Keratinocyte (primary cell): Measurements from ENCODE around the gene GAS6. TPM values are rescaled to one million over a fixed set of nuclear protein-coding genes. Genes with fewer than 3 reads are reported as not detected.

Source experiments
- DNase-seq: peaks from one replicate; pipeline ENCODE4 v3.0.0-alpha.2; 2011; ENCODE audit warnings: low read depth, missing footprints, low spot score
- FAIRE-seq: peaks from 2 replicates; lab custom pipeline; 2011; peaks lifted over from hg19 to GRCh38; lab: Jason Lieb, UNC
- H2AFZ ChIP-seq: 2 replicates; pipeline ENCODE4 v1.6.0; 2012; ENCODE audit warnings: low read length, control low read depth, inconsistent platforms; ENCODE audit not compliant: control insufficient read depth
- H3K27ac ChIP-seq: 2 replicates; pipeline ENCODE4 v1.5.1; 2011; ENCODE audit warnings: low read length; ENCODE audit not compliant: control insufficient read depth, insufficient read depth
- H3K27me3 ChIP-seq: 3 replicates; pipeline ENCODE4 v1.6.0; 2011; ENCODE audit warnings: low read length; ENCODE audit not compliant: control insufficient read depth, insufficient read depth; ENCODE audit errors: extremely low read depth
- H3K36me3 ChIP-seq, 2 experiments: 2 replicates in 1 of 2; 3 replicates in 1 of 2; pipeline ENCODE4 v1.5.1; 2011; ENCODE audit warnings: low read length in 2 of 2, mild to moderate bottlenecking in 1 of 2; ENCODE audit not compliant: control insufficient read depth in 2 of 2, insufficient read depth in 2 of 2; ENCODE audit errors: extremely low read depth in 1 of 2
- H3K4me1 ChIP-seq: 3 replicates; pipeline ENCODE4 v1.5.1; 2011; ENCODE audit warnings: low read length; ENCODE audit not compliant: control insufficient read depth, insufficient read depth; ENCODE audit errors: extremely low read depth
- H3K4me2 ChIP-seq: 3 replicates; pipeline ENCODE4 v1.6.0; 2011; ENCODE audit warnings: low read depth, low read length; ENCODE audit not compliant: control insufficient read depth, insufficient read depth; ENCODE audit errors: extremely low read depth
- H3K4me3 ChIP-seq, 3 experiments: fragments of 200-600 bp in 1 of 3; sonication (generic) in 1 of 3; 2 replicates in 2 of 3; 3 replicates in 1 of 3; pipeline ENCODE4 v1.5.1; 2011 to 2016; ENCODE audit warnings: low read length in 3 of 3, mild to moderate bottlenecking in 3 of 3, control low read depth in 2 of 3, inconsistent platforms in 1 of 3, low read depth in 1 of 3, mixed read lengths in 1 of 3, mixed run types in 1 of 3, moderate library complexity in 1 of 3; ENCODE audit not compliant: control insufficient read depth in 2 of 3, insufficient read depth in 2 of 3; ENCODE audit errors: extremely low read depth in 1 of 3
- H3K79me2 ChIP-seq: 2 replicates; pipeline ENCODE4 v1.6.0; 2012; ENCODE audit warnings: low read length; ENCODE audit not compliant: control insufficient read depth, insufficient read depth
- H3K9ac ChIP-seq: 3 replicates; pipeline ENCODE4 v1.6.0; 2011; ENCODE audit warnings: low read length; ENCODE audit not compliant: control insufficient read depth, insufficient read depth; ENCODE audit errors: extremely low read depth
- H3K9me1 ChIP-seq: 3 replicates; pipeline ENCODE4 v1.6.0; 2011; ENCODE audit warnings: low read length; ENCODE audit not compliant: control insufficient read depth, insufficient read depth; ENCODE audit errors: extremely low read depth
- H3K9me3 ChIP-seq: 2 replicates; pipeline ENCODE4 v1.5.1; 2012; ENCODE audit warnings: low read depth, low read length; ENCODE audit not compliant: control insufficient read depth
- H4K20me1 ChIP-seq: 3 replicates; pipeline ENCODE4 v1.6.0; 2011; ENCODE audit warnings: low read length; ENCODE audit not compliant: control insufficient read depth, insufficient read depth; ENCODE audit errors: extremely low read depth
- EZH2 ChIP-seq: IDR thresholded peaks from one replicate; pipeline ENCODE4 v1.6.1; 2012; ENCODE audit warnings: inconsistent platforms, mild to moderate bottlenecking, low read length, moderate library complexity
- dilution Hi-C: fragments of 300-500 bp; cut with MboI; formaldehyde crosslinking; loops from one replicate; pipeline ENCODE4 v1.7.0; 2020; ENCODE audit warnings: low sequenced_read_pairs; ENCODE audit not compliant: extremely low pct_ligation_motif_present
- polyA plus RNA-seq, 5 experiments: library from polyadenylated mRNA; depleted of rRNA in 3 of 5; stranded (reverse) in 3 of 5; stranded (forward) in 1 of 5; unstranded in 1 of 5; fragments of >200 nt; gene quantifications; 1 replicate in 1 of 5; 2 replicates in 3 of 5; 3 replicates in 1 of 5; pipeline versions ENCODE4 v1.2.1 to v1.2.3, GENCODE V29; 2011 to 2012; ENCODE audit warnings: missing spikeins in 2 of 5, low read depth in 1 of 5, low replicate concordance in 1 of 5
- TF ChIP-seq, protein P1 (sequence below), 3 experiments: IDR thresholded peaks in 1 of 3; conservative IDR thresholded peaks in 1 of 3; optimal IDR thresholded peaks in 1 of 3; 2 replicates in 2 of 3; 3 replicates in 1 of 3; pipeline versions ENCODE3 to v1.5.1; 2011; ENCODE audit warnings: low read length in 3 of 3, mild to moderate bottlenecking in 3 of 3, moderate library complexity in 2 of 3, control low read depth in 1 of 3, inconsistent platforms in 1 of 3; ENCODE audit not compliant: insufficient read depth in 2 of 3; ENCODE audit errors: extremely low read depth in 1 of 3

Gene GAS6
- polyA plus RNA-seq, 1 donor (not counting 4 experiments of a cell fraction or from before 2014, with no cell fraction given): 163 TPM

GRCh38 chr13:113850722-113851479 is 13.0 kb downstream of the GAS6 start:
- H3K27me3 ChIP-seq: no peaks in the 10 kb centered on the region
- no peak overlapping the region for H3K9ac ChIP-seq
- no peak overlapping the region for H3K4me2 ChIP-seq
- H3K4me3 ChIP-seq: no peak overlapping the region
- H3K79me2 ChIP-seq: peaks cover 95% of the 10 kb centered on the region
- DNase-seq (no peak), FAIRE-seq (no peak)
- no peaks in the 10 kb centered on the region for H3K9me3 ChIP-seq
- H3K36me3 ChIP-seq: peaks cover 39 to 46% of the 10 kb centered on the region in 2 experiments
- dilution Hi-C loops: no loop called here
- H3K4me1 ChIP-seq: peaks cover 45% of the 10 kb centered on the region
- peaks cover 72% of the 10 kb centered on the region for H4K20me1 ChIP-seq
- no peak overlapping the region for H3K27ac ChIP-seq
- no peak overlapping the region for H2AFZ ChIP-seq
- TF ChIP-seq EZH2: no peak
- TF ChIP-seq, protein P1, sequence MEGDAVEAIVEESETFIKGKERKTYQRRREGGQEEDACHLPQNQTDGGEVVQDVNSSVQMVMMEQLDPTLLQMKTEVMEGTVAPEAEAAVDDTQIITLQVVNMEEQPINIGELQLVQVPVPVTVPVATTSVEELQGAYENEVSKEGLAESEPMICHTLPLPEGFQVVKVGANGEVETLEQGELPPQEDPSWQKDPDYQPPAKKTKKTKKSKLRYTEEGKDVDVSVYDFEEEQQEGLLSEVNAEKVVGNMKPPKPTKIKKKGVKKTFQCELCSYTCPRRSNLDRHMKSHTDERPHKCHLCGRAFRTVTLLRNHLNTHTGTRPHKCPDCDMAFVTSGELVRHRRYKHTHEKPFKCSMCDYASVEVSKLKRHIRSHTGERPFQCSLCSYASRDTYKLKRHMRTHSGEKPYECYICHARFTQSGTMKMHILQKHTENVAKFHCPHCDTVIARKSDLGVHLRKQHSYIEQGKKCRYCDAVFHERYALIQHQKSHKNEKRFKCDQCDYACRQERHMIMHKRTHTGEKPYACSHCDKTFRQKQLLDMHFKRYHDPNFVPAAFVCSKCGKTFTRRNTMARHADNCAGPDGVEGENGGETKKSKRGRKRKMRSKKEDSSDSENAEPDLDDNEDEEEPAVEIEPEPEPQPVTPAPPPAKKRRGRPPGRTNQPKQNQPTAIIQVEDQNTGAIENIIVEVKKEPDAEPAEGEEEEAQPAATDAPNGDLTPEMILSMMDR (optimal IDR thresholded peaks at IDR 0.05 in 1 of 3, IDR thresholded peaks at IDR 0.05 in 1 of 3, conservative IDR thresholded peaks at IDR 0.05 in 1 of 3; ENCODE audit: extremely low read depth in 1 of 3, insufficient read depth in 2 of 3, low read length in 3 of 3): no peak
- peaks cover 10% of the 10 kb centered on the region for H3K9me1 ChIP-seq

DNA sequence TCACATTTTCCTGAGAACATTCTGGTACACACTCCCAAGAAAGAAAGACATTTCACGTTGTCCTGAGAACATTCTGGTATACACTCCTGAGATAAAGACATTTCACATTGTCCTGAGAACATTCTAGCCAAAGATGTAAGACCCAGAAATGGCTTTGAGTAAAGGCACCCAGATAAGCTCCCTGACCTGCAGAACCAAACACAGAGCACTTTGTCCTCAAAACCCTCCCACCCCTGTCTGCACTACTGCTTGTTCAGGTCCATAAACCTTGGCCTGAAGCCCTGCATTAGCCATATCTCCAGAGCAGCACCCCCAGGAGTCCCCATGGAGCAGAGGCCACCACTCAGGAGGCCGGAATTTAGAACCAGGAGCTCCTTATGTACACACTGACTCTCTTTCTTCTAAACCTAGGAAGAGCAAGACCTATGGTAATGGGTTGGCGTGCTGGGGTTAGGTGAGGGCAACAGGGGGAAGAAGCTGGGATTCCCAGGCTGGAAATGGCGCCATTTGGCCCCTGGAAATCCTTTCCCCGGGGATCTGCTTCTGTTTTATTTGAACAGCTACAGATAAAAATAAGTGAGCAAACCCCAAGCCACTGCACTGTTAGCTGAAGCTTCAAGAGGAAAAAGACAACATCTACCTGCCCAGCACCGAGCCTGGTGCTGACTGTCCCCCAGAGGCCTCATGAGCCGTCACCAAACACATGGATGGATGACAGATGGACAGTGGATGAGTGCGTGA is 13.7 kb downstream of the GAS6 start:
- Histone ChIP-seq H3K9me1 (peaks cover 8% of the 10 kb centered on the region), H3K4me2 (peak overlapping the region; percentile 75), H2AFZ (no peak overlapping the region), H4K20me1 (peaks cover 67% of the 10 kb centered on the region), H3K36me3 (peaks cover 38 to 48% of the 10 kb centered on the region in 2 experiments), H3K79me2 (peaks cover 94% of the 10 kb centered on the region), H3K27ac (peak overlapping the region; percentile 86), H3K9me3 (no peaks in the 10 kb centered on the region), H3K4me3 (peak overlapping the region in 1 of 3 experiments; percentile 4), H3K4me1 (peaks cover 46% of the 10 kb centered on the region), H3K9ac (peak overlapping the region; percentile 45), H3K27me3 (no peaks in the 10 kb centered on the region)
- TF ChIP-seq, protein P1 (optimal IDR thresholded peaks at IDR 0.05 in 1 of 3, IDR thresholded peaks at IDR 0.05 in 1 of 3, conservative IDR thresholded peaks at IDR 0.05 in 1 of 3; ENCODE audit: extremely low read depth in 1 of 3, insufficient read depth in 2 of 3, low read length in 3 of 3): no peak
- DNase-seq (no peak), FAIRE-seq (no peak)
- dilution Hi-C loops: no loop called here
